Endothelial cell of umbilical vein (primary cell): ENCODE measurements around the gene NUP54. TPM values are rescaled to one million over a fixed set of nuclear protein-coding genes. Genes with fewer than 3 reads are reported as not detected.

Experiments
- BruUV-seq: library from RNA; stranded (reverse); fragments of 400-500 nt; replicated peaks from 2 replicates; lab custom pipeline; 2021; lab: Mats Ljungman, UMichigan
- CTCF ChIA-PET: fragments of 300-600, 350-600 bp; sonication (Branson Sonifier 250); formaldehyde crosslinking; loops from one replicate; lab custom pipeline; 2021; ENCODE audit warnings: antibody characterized with exemption, inconsistent platforms; lab: Charles Lee
- POLR2A ChIA-PET: fragments of 300-600, 350-600 bp; sonication (Branson Sonifier 250); formaldehyde crosslinking; loops from one replicate; lab custom pipeline; 2021; ENCODE audit warnings: antibody characterized with exemption, inconsistent platforms; lab: Charles Lee
- DNase-seq: peaks from one replicate; pipeline ENCODE4 v3.0.0-alpha.2; 2011; ENCODE audit warnings: low read depth, low spot score
- FAIRE-seq: peaks from 2 replicates; lab custom pipeline; 2011; peaks lifted over from hg19 to GRCh38; lab: Jason Lieb, UNC
- H2AFZ ChIP-seq: 2 replicates; pipeline ENCODE4 v1.6.0; 2012; ENCODE audit warnings: low read depth, low read length, control low read depth, inconsistent platforms
- H3K27ac ChIP-seq: 2 replicates; pipeline ENCODE4 v1.5.1; 2011; ENCODE audit warnings: low read depth, mild to moderate bottlenecking, control low read depth, low read length, moderate library complexity; ENCODE audit not compliant: insufficient read depth
- H3K27me3 ChIP-seq, 2 experiments: 2 replicates each; pipeline versions ENCODE4 v1.6.0 to v1.6.1; 2011; ENCODE audit warnings: low read length in 2 of 2, mixed read lengths in 1 of 2; ENCODE audit not compliant: control insufficient read depth in 2 of 2, insufficient read depth in 2 of 2
- H3K36me3 ChIP-seq, 2 experiments: 2 replicates in 1 of 2; 3 replicates in 1 of 2; pipeline ENCODE4 v1.5.1; 2011; ENCODE audit warnings: low read length in 2 of 2, mild to moderate bottlenecking in 1 of 2, moderate library complexity in 1 of 2; ENCODE audit not compliant: control insufficient read depth in 2 of 2, insufficient read depth in 2 of 2; ENCODE audit errors: extremely low read depth in 1 of 2
- H3K4me1 ChIP-seq: 3 replicates; pipeline ENCODE4 v1.5.1; 2011; ENCODE audit warnings: mild to moderate bottlenecking, low read length; ENCODE audit not compliant: control insufficient read depth, insufficient read depth; ENCODE audit errors: extremely low read depth
- H3K4me2 ChIP-seq: 2 replicates; pipeline ENCODE4 v1.6.1; 2011; ENCODE audit warnings: low read length, control low read depth, mixed read lengths; ENCODE audit not compliant: insufficient read depth
- H3K4me3 ChIP-seq, 3 experiments: fragments of 200-600 bp in 1 of 3; sonication (generic), shearing (Covaris generic) in 1 of 3; replicated peaks in 1 of 3; 2 replicates each; pipeline ENCODE4 v1.5.1; 2011 to 2016; ENCODE audit warnings: control low read depth in 3 of 3, low read length in 3 of 3, mild to moderate bottlenecking in 2 of 3, inconsistent platforms in 1 of 3, low read depth in 1 of 3, moderate library complexity in 1 of 3; ENCODE audit not compliant: insufficient read depth in 1 of 3
- H3K79me2 ChIP-seq: 2 replicates; pipeline ENCODE4 v1.6.0; 2012; ENCODE audit warnings: low read length, inconsistent platforms; ENCODE audit not compliant: control insufficient read depth, insufficient read depth
- H3K9ac ChIP-seq: replicated peaks from 2 replicates; pipeline ENCODE3; 2011; ENCODE audit warnings: low read length, control low read depth; ENCODE audit not compliant: insufficient read depth; ENCODE audit errors: extremely low read depth
- H3K9me1 ChIP-seq: replicated peaks from 3 replicates; pipeline ENCODE4 v1.6.0; 2011; ENCODE audit warnings: mild to moderate bottlenecking, low read length; ENCODE audit not compliant: control insufficient read depth, insufficient read depth; ENCODE audit errors: extremely low read depth
- H3K9me3 ChIP-seq: replicated peaks from 2 replicates; pipeline ENCODE4 v1.5.1; 2012; ENCODE audit warnings: low read length, inconsistent platforms; ENCODE audit not compliant: control insufficient read depth, insufficient read depth
- H4K20me1 ChIP-seq: replicated peaks from 2 replicates; pipeline ENCODE3; 2011; ENCODE audit warnings: mild to moderate bottlenecking, low read length; ENCODE audit not compliant: control insufficient read depth, insufficient read depth; ENCODE audit errors: extremely low read depth
- EZH2 ChIP-seq: IDR thresholded peaks from 2 replicates; pipeline ENCODE4 v1.6.1; 2012; ENCODE audit warnings: borderline replicate concordance, low read depth, mild to moderate bottlenecking, moderate library complexity, low read length, inconsistent platforms; ENCODE audit not compliant: severe bottlenecking
- FOS ChIP-seq: IDR thresholded peaks from 2 replicates; pipeline ENCODE4 v1.6.1; 2011; ENCODE audit warnings: mild to moderate bottlenecking, low read length, moderate library complexity, borderline replicate concordance; ENCODE audit not compliant: insufficient read depth
- GATA2 ChIP-seq: IDR thresholded peaks from 2 replicates; pipeline ENCODE4 v1.7.0; 2011; ENCODE audit warnings: low read depth, mild to moderate bottlenecking, moderate library complexity, mixed read lengths, low read length; ENCODE audit not compliant: insufficient read length, insufficient read depth
- JUN ChIP-seq: IDR thresholded peaks from 2 replicates; pipeline ENCODE4 v1.6.1; 2011; ENCODE audit warnings: borderline replicate concordance, low read depth; ENCODE audit not compliant: insufficient read length, insufficient read depth
- MAX ChIP-seq: IDR thresholded peaks from 2 replicates; pipeline ENCODE4 v1.6.1; 2011; ENCODE audit not compliant: insufficient read depth, insufficient read length
- MYC ChIP-seq: IDR thresholded peaks from one replicate; pipeline ENCODE4 v1.6.1; 2011; ENCODE audit warnings: mild to moderate bottlenecking, low read depth, low read length
- POLR2A ChIP-seq: IDR thresholded peaks from 2 replicates; pipeline ENCODE4 v1.6.1; 2012; ENCODE audit warnings: low read depth, mild to moderate bottlenecking, control low read depth, low read length
- POLR2AphosphoS5 ChIP-seq: IDR thresholded peaks from 2 replicates; pipeline ENCODE4 v1.6.1; 2012; ENCODE audit warnings: low read depth, mild to moderate bottlenecking, control low read depth, low read length, moderate library complexity; ENCODE audit not compliant: insufficient read depth
- dilution Hi-C: fragments of 300-500 bp; cut with MboI; formaldehyde crosslinking; loops from one replicate; pipeline ENCODE4 v1.15.0; 2019; ENCODE audit warnings: low sequenced_read_pairs; ENCODE audit not compliant: extremely low pct_ligation_motif_present
- intact Hi-C: fragments of 100-400 bp; cut with micrococcal nuclease; formaldehyde crosslinking; loops from one replicate; pipeline ENCODE4 v1.10.0; 2022
- polyA plus RNA-seq, 4 experiments: library from polyadenylated mRNA; depleted of rRNA in 3 of 4; stranded (reverse) in 3 of 4; unstranded in 1 of 4; fragments of >200 nt; gene quantifications; 2 replicates each; pipeline versions ENCODE4 v1.2.1 to v1.2.3, GENCODE V29; 2011 to 2012; ENCODE audit warnings: missing spikeins in 1 of 4
- total RNA-seq: library from RNA; stranded (reverse); gene quantifications from 2 replicates; pipeline ENCODE4 v1.2.3, GENCODE V29; 2021
- TF ChIP-seq, protein P1 (sequence below), 2 donors: IDR thresholded peaks; 1 replicate in 1 of 2; 2 replicates in 1 of 2; pipeline ENCODE4 v1.5.1; 2011; ENCODE audit warnings: low read length in 2 of 2, mild to moderate bottlenecking in 2 of 2, moderate library complexity in 2 of 2, control low read depth in 1 of 2, inconsistent platforms in 1 of 2, low read depth in 1 of 2; ENCODE audit not compliant: insufficient read depth in 1 of 2; ENCODE audit errors: extremely low read depth in 1 of 2

Gene NUP54
- total and polyA plus RNA-seq, 2 donors (not counting 3 experiments of a cell fraction or from before 2014, with no cell fraction given), result 25.7 to 45.7 TPM

- Histone ChIP-seq H3K4me1 (no peaks in the 10 kb centered on the region), H4K20me1 (no peaks in the 10 kb centered on the region), H3K4me2 (no peak overlapping the region), H3K9ac (no peak overlapping the region), H3K9me1 (no peaks in the 10 kb centered on the region), H3K4me3 (no peak overlapping the region), H3K36me3 (no peaks in the 10 kb centered on the region), H3K27ac (no peak overlapping the region), H3K9me3 (no peaks in the 10 kb centered on the region), H3K79me2 (no peaks in the 10 kb centered on the region), H2AFZ (no peak overlapping the region), H3K27me3 (peaks cover 3 to 5% of the 10 kb centered on the region in 2 experiments)
- no peak for TF ChIP-seq MAX
- TF ChIP-seq, protein P1, sequence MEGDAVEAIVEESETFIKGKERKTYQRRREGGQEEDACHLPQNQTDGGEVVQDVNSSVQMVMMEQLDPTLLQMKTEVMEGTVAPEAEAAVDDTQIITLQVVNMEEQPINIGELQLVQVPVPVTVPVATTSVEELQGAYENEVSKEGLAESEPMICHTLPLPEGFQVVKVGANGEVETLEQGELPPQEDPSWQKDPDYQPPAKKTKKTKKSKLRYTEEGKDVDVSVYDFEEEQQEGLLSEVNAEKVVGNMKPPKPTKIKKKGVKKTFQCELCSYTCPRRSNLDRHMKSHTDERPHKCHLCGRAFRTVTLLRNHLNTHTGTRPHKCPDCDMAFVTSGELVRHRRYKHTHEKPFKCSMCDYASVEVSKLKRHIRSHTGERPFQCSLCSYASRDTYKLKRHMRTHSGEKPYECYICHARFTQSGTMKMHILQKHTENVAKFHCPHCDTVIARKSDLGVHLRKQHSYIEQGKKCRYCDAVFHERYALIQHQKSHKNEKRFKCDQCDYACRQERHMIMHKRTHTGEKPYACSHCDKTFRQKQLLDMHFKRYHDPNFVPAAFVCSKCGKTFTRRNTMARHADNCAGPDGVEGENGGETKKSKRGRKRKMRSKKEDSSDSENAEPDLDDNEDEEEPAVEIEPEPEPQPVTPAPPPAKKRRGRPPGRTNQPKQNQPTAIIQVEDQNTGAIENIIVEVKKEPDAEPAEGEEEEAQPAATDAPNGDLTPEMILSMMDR (IDR thresholded peaks at IDR 0.05; ENCODE audit: extremely low read depth in 1 of 2, insufficient read depth in 1 of 2, low read depth in 1 of 2, low read length in 2 of 2), result no peak
- TF ChIP-seq FOS, result no peak
- TF ChIP-seq EZH2, result no peak
- TF ChIP-seq POLR2AphosphoS5, result no peak
- no peak for TF ChIP-seq MYC
- no peak for TF ChIP-seq GATA2
- no peak for TF ChIP-seq POLR2A
- TF ChIP-seq JUN, result no peak
- CTCF ChIA-PET, result interaction anchor here (0.9 to 2.3 kb wide), 5 partner anchors 9 to 79 kb away, joined by 3 to 13 read pairs (median 5); no protein-coding TSS in a partner anchor
- POLR2A ChIA-PET, result no interaction called here
- DNase-seq, result no peak
- BruUV-seq, result no TSS peak
- intact Hi-C loops (no loop called here), dilution Hi-C loops (no loop called here)
- FAIRE-seq, result no peak
Measured at GRCh38 chr4:76074993-76075600, 73.1 kb downstream of the NUP54 start.
